ENCODE results near the gene ZNF219. TPM values are rescaled to one million over a fixed set of nuclear protein-coding genes. Genes with fewer than 3 reads are reported as not detected.

Gene ZNF219
- 1 to 10 TPM; 4.5 to 9.5 TPM for total RNA-seq

GRCh38 chr14:21098076-21098891 lies at the start of gene ZNF219:
ZNF219 (minus strand) TSS chr14:21098655; CDS start chr14:21093591, 5,064 bp downstream.
- Mint-ChIP-seq H3K36me3 (no peaks in the 10 kb centered on the region), H3K27me3 (peaks cover 0 to 3% of the 10 kb centered on the region in 2 donors), H3K4me3 (peak within 1 kb of the TSS; percentile 93), H3K9me3 (no peaks in the 10 kb centered on the region), H3K27ac (peak within 1 kb of the TSS; percentile 73 to 90), H3K4me1 (ENCODE audit: low read depth in 2 of 2) (peaks cover 23 to 40% of the 10 kb centered on the region in 2 donors)
- DNase-seq (ENCODE audit: low spot score) (no peak), ATAC-seq (peak; percentile 72 to 80)

GRCh38 chr14:21145437-21145836 lies 47.0 kb upstream of the ZNF219 start:
- peaks cover 13 to 33% of the 10 kb centered on the region in 2 donors for H3K27me3 Mint-ChIP-seq
- peaks cover 24% of the 10 kb centered on the region for H3K36me3 Mint-ChIP-seq
- no peak overlapping the region for H3K4me3 Mint-ChIP-seq
- H3K4me1 Mint-ChIP-seq (ENCODE audit: low read depth in 2 of 2): no peaks in the 10 kb centered on the region
- H3K9me3 Mint-ChIP-seq: peaks cover 5% of the 10 kb centered on the region
- H3K27ac Mint-ChIP-seq: no peak overlapping the region
- no peak for ATAC-seq
- DNase-seq (ENCODE audit: low spot score): no peak

- Mint-ChIP-seq H3K27me3 (peaks cover 13 to 33% of the 10 kb centered on the region in 2 donors), H3K4me1 (ENCODE audit: low read depth in 2 of 2) (no peaks in the 10 kb centered on the region)
Measured at GRCh38 chr14:21142357-21142756, 43.9 kb upstream of the ZNF219 start.

GRCh38 chr14:21136024-21136423 lies 37.6 kb upstream of the ZNF219 start:
- Mint-ChIP-seq H3K4me1 (ENCODE audit: low read depth in 2 of 2) (no peaks in the 10 kb centered on the region), H3K4me3 (no peak overlapping the region), H3K27ac (no peak overlapping the region), H3K27me3 (peaks cover 0 to 7% of the 10 kb centered on the region in 2 donors), H3K9me3 (no peaks in the 10 kb centered on the region), H3K36me3 (no peaks in the 10 kb centered on the region)
- DNase-seq (ENCODE audit: low spot score): no peak
- ATAC-seq: no peak

More at GRCh38 chr14:21142357-21142756, 43.9 kb upstream of the ZNF219 start:
- Mint-ChIP-seq H3K9me3 (peaks cover 5% of the 10 kb centered on the region), H3K4me3 (no peak overlapping the region), H3K27ac (no peak overlapping the region), H3K36me3 (peaks cover 24% of the 10 kb centered on the region)
- no peak for DNase-seq (ENCODE audit: low spot score)
- ATAC-seq: no peak

- H3K4me1 Mint-ChIP-seq (ENCODE audit: low read depth in 2 of 2): no peaks in the 10 kb centered on the region
- no peak for ATAC-seq
- no peaks in the 10 kb centered on the region for H3K9me3 Mint-ChIP-seq
- peaks cover 3 to 13% of the 10 kb centered on the region in 2 donors for H3K27me3 Mint-ChIP-seq
- H3K4me3 Mint-ChIP-seq: no peak overlapping the region
- no peak for DNase-seq (ENCODE audit: low spot score)
- H3K27ac Mint-ChIP-seq: no peak overlapping the region
- H3K36me3 Mint-ChIP-seq: no peaks in the 10 kb centered on the region
Measured at GRCh38 chr14:21133901-21134300, 35.4 kb upstream of the ZNF219 start.

- DNase-seq (ENCODE audit: low spot score): no peak
- H3K36me3 Mint-ChIP-seq: peaks cover 7% of the 10 kb centered on the region
- no peaks in the 10 kb centered on the region for H3K4me1 Mint-ChIP-seq (ENCODE audit: low read depth in 2 of 2)
- H3K27me3 Mint-ChIP-seq: peaks cover 33 to 67% of the 10 kb centered on the region in 2 donors
- H3K4me3 Mint-ChIP-seq: no peak overlapping the region
- no peak overlapping the region for H3K27ac Mint-ChIP-seq
- no peaks in the 10 kb centered on the region for H3K9me3 Mint-ChIP-seq
- ATAC-seq: no peak
Measured at GRCh38 chr14:21123429-21123828, 25.0 kb upstream of the ZNF219 start.

- ATAC-seq: no peak
Measured at GRCh38 chr14:21121122-21121521, 22.7 kb upstream of the ZNF219 start.

GRCh38 chr14:21120686-21121085 lies 22.2 kb upstream of the ZNF219 start:
- Mint-ChIP-seq H3K9me3 (no peaks in the 10 kb centered on the region), H3K4me1 (ENCODE audit: low read depth in 2 of 2) (no peaks in the 10 kb centered on the region), H3K36me3 (peaks cover 7% of the 10 kb centered on the region), H3K4me3 (no peak overlapping the region), H3K27me3 (peaks cover 18 to 40% of the 10 kb centered on the region in 2 donors), H3K27ac (no peak overlapping the region)
- DNase-seq (ENCODE audit: low spot score) (no peak), ATAC-seq (no peak)

More at GRCh38 chr14:21121122-21121521, 22.7 kb upstream of the ZNF219 start:
- H3K9me3 Mint-ChIP-seq: no peaks in the 10 kb centered on the region
- no peak overlapping the region for H3K4me3 Mint-ChIP-seq
- peaks cover 20 to 44% of the 10 kb centered on the region in 2 donors for H3K27me3 Mint-ChIP-seq
- no peak for DNase-seq (ENCODE audit: low spot score)
- H3K36me3 Mint-ChIP-seq: peaks cover 7% of the 10 kb centered on the region
- H3K4me1 Mint-ChIP-seq (ENCODE audit: low read depth in 2 of 2): no peaks in the 10 kb centered on the region
- no peak overlapping the region for H3K27ac Mint-ChIP-seq

GRCh38 chr14:21118933-21119332 lies 20.5 kb upstream of the ZNF219 start:
- Mint-ChIP-seq H3K27ac (no peak overlapping the region), H3K4me3 (no peak overlapping the region), H3K27me3 (peaks cover 15 to 27% of the 10 kb centered on the region in 2 donors), H3K36me3 (no peaks in the 10 kb centered on the region), H3K4me1 (ENCODE audit: low read depth in 2 of 2) (no peaks in the 10 kb centered on the region), H3K9me3 (no peaks in the 10 kb centered on the region)
- no peak for ATAC-seq
- no peak for DNase-seq (ENCODE audit: low spot score)

- ATAC-seq (no peak), DNase-seq (ENCODE audit: low spot score) (no peak)
- peaks cover 0 to 3% of the 10 kb centered on the region in 2 donors for H3K27me3 Mint-ChIP-seq
- no peak overlapping the region for H3K27ac Mint-ChIP-seq
- no peaks in the 10 kb centered on the region for H3K9me3 Mint-ChIP-seq
- H3K4me3 Mint-ChIP-seq: no peak overlapping the region
- peaks cover 0 to 6% of the 10 kb centered on the region in 2 donors for H3K4me1 Mint-ChIP-seq (ENCODE audit: low read depth in 2 of 2)
- no peaks in the 10 kb centered on the region for H3K36me3 Mint-ChIP-seq
Measured at GRCh38 chr14:21113369-21113768, 14.9 kb upstream of the ZNF219 start.

- DNase-seq (ENCODE audit: low spot score): no peak
- Mint-ChIP-seq H3K4me3 (no peak overlapping the region), H3K36me3 (no peaks in the 10 kb centered on the region), H3K4me1 (ENCODE audit: low read depth in 2 of 2) (peaks cover 0 to 6% of the 10 kb centered on the region in 2 donors), H3K9me3 (no peaks in the 10 kb centered on the region), H3K27ac (no peak overlapping the region), H3K27me3 (peaks cover 0 to 3% of the 10 kb centered on the region in 2 donors)
- ATAC-seq: no peak
Measured at GRCh38 chr14:21112255-21112654, 13.8 kb upstream of the ZNF219 start.

- DNase-seq (ENCODE audit: low spot score) (no peak), ATAC-seq (peak; percentile 73 to 90)
- peak overlapping the region in 1 of 2 donors; percentile 31 for H3K27ac Mint-ChIP-seq
- H3K4me1 Mint-ChIP-seq (ENCODE audit: low read depth in 2 of 2): peaks cover 7 to 16% of the 10 kb centered on the region in 2 donors
- H3K36me3 Mint-ChIP-seq: no peaks in the 10 kb centered on the region
- H3K27me3 Mint-ChIP-seq: peaks cover 0 to 3% of the 10 kb centered on the region in 2 donors
- no peaks in the 10 kb centered on the region for H3K9me3 Mint-ChIP-seq
- H3K4me3 Mint-ChIP-seq: peak overlapping the region; percentile 63
Measured at GRCh38 chr14:21109377-21110138, 11.1 kb upstream of the ZNF219 start.

- Mint-ChIP-seq H3K27me3 (peaks cover 0 to 3% of the 10 kb centered on the region in 2 donors), H3K4me3 (no peak overlapping the region), H3K36me3 (no peaks in the 10 kb centered on the region), H3K9me3 (no peaks in the 10 kb centered on the region), H3K4me1 (ENCODE audit: low read depth in 2 of 2) (peaks cover 9 to 17% of the 10 kb centered on the region in 2 donors), H3K27ac (no peak overlapping the region)
- DNase-seq (ENCODE audit: low spot score): no peak
- ATAC-seq: no peak
Measured at GRCh38 chr14:21108791-21109190, 10.3 kb upstream of the ZNF219 start.
